Globus pallidus (tissue), 1 donor: ENCODE results near the gene WDR1.
A peak's percentile ranks its signal among the peaks of the same experiment; 100 is the strongest.

ENCODE experiments used
- DNase-seq: peaks from one replicate; pipeline ENCODE4 v3.0.0-alpha.2; 2015; ENCODE audit warnings: low spot score

The WDR1 gene

DNA sequence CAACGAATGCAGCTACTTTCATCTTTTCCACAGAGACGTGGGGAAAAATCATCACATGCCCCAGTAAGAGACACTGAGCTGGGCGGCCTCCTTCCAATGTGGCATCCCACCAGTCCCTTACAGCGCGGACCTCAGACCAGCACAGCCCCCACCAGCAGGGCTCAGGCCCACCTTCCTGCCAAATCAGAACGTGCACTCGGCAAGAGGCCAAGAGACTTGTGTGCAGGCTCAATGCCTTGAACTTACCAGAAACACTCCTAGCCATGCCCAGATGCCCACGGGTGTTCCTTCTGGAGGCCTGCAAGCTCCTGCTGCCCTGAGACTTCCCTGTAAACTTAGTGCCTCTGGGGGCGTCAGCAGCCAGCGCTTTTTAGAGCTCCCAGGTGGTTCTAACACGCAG lies 31.2 kb downstream of the WDR1 start:
- DNase-seq: no peak

DNA sequence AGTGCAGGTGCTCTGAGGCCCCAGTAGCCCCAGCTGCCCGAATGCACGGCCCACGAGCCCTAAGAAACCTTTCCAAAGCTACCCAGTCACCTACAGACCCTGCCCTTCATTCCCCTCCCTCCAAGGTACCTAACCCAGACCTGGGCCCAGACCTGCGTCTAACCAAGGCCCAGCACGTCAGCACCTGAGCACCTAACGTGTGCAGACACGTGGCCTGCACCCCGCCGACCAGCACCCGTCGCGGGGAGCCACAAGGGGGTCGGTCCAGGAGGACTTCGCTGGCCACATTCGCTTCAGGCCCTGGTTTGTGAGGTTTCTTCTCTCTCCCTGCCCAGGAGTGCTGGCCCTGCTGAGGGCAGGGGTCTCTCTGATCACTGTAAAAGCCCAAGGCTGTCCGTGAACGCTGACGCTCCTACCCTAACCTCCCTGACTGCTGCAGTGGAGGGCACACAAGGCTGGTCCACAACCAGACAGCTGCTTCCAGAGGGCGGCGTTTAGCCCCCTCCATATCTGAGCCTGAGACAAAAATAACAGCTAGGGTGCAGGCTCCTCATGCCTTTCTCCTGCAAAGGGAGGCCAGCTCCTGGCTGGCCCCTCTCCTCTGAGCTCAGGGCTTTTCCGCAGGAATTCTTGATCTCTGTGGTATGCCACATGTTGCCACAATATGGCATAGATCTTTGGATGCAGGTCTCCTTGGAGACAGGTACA lies 31.8 kb downstream of the WDR1 start:
- DNase-seq: no peak

DNA sequence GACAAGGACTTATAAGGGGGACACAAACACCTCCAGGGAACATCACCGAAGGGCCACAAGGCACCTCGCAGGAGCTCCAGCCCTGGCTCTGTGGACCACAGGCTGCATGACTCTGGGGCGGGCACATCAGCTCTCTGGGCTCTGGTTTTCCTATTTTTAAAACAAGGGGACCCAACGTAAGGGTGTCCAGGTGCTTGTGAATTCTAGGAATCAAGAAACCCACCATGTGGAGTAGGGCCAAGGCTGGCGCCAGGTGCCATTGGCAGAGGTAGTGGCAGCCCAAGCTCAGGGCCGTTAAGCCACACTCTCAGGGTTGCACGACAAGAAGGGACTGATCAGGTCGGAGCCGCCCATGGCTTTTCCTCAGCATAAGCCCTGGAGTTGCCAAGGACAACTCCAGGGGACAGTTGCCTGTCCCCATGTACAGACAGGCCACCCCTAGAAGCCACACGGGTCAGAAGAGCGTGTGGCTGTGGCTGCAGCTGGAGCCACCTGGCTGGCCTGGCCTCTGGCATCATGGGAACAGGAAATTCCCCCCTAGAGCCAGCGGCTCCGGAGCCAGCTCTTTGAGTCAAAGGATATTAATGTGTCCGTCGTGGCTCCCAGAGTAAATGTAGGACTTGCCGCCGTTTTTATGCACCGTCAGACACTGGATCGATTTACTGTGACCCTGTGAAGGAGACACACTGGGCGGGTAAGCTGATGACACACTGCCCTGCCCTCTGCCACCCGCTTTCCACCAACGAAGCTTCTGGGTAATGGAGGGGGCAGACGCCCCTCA lies 32.5 kb downstream of the WDR1 start:
- DNase-seq: no peak

DNA sequence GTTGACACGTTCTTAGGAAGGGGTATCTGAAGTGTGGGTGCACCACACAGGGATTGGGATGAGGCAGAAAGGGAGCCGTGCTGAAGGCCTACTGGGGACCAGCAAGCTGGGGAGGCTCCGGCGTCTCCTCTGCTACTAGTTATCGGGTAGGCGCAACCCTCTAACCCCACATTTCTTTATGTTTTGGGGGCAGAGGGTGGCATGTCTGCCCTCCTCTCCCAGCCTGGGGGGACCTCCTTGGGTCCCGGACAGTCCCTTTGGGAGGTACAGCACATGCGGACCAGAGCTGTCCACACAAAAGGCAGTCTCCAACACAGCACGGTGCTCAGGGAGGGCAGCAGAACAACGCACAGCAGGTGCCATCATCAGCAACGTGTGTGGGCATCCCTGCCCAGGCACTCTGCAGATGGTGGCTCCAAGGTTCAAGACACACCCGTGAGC lies 33.2 kb downstream of the WDR1 start:
- DNase-seq: no peak

DNA sequence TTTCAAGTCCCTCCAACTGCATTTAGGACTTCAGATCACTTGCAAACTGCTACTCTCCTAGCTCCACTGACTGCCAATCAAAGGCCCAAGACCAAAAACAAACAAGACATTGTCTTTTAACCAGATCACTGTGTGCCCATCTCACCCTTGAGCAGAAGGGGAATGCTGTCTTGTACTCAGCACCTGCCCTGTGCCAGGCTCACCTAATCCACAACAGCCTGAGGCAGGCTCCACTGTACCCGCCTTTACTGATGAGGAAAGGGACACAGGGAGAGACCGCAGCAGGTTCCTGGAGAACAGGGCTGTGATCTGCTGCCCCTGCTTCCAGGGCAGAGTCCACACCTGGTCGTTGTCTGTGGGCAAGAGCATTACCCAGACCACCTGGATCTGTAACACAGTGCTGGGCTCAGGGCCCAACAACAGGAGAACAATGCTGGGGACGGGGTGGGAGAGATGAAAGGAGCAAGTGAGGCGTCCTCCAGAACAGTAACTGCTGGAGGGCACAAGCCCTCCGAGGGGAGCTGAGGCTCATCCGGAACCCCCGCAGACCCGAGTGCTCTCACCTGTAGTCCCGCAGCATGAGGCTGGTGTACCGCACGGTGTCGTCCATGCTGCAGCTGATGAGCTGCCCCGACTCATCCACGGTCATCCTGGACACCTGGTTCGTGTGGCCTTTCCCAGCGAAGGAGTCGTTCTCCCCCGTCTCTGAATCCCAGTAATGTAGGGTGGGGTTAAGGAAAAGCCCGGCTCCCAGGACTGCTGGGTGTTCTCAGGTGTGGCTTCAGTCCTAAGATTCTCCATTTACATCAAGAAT lies 33.9 kb downstream of the WDR1 start:
- DNase-seq: peak; percentile 55

DNA sequence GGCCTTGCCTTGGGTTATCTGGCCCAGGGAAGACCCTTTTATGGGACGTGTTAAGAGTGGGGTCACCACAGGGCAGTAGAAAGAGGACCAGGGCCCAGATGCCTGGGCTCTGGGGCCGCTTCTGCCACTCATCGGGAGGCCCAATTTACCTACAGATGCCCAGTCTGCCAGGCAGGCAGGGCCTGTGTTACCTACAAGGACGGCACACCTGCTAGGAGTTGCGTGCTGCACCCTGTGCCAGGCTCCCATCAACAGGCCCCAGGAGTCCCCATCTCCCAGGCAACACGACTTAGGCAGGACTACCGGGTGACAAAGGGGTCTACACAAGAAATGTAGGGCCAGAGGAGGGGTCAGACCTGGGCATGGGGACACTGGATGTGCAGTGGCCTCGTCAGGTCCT lies 34.6 kb downstream of the WDR1 start:
- DNase-seq: no peak

DNA sequence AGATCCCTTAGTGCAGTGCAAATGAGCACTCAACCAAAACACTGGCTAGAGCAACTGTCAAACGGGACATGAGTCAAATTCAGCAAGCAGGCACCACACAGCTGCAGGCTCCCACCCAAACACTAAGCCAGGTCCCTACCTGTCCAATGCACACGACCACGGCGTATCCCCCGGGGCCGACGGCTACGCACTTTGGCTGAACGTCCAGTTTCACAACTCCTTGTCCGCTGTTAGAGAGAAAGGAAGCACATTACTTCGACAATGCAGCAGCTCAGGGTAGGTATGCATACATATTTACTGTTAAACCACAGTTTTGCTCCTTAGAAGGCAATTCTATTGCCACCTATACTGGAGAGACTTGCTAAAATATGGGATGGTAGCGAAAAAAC lies 35.4 kb downstream of the WDR1 start:
- DNase-seq: no peak

DNA sequence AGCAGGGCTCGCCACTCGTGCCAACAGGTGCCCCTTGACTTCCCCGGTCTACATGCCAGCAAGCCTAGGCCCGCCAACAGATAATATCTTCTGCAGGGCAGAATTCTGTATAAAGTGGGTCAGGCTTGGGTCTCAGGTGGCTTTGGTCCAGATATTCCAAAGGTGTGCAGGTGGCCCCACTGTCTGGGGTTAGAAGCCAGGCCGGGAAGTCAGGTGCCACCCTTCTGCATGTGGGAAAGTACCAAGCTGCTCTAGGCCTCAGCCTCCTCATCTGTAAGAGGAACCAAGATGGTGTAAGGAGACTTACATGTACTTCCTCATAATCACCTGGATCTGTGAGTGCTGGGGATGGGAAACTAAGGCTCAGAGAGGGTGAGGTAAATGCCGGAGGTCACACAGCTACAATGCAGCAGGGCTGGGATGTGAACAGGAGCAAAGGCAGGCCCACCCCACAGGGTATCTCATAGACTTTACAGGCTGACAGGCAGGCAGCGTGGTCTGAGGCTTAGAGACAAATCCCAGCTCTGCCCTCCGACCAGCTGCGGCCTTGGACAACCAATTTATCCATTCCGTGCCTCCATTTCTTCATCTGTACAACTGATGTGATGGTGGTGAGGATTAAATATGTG lies 35.9 kb downstream of the WDR1 start:
- no peak for DNase-seq

DNA sequence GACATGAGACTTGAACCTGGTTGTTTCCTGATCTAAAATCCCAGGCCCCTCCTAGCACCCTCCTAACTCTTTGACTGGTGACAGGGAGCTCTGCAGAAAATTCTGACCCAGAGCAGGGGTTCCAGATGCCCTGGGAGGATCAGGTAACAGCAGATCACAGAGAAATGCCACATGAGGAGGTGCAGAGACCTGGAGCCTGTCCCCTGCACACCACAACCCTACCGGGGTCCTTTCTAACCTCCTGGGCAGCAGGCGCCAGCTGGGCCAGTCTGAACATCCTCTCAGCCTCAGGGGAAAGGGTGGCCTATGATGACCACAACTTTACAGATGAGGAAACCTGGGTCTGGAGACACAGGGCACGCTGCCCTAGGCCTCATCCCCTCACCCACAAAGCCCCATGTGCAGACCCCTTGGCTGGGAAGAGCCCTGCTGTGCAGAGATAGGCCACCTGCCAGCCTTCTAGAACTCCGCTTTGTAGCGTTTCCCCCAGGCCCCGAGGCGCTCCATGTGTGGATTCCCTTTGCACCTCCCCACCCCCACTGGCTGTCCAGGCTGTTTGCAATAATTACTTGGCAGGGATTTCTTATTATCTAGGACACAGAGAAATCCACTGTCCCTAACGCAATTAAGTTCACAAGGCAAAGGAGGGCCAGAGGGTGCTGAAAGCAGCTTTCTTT lies 36.5 kb downstream of the WDR1 start:
- DNase-seq: no peak

DNA sequence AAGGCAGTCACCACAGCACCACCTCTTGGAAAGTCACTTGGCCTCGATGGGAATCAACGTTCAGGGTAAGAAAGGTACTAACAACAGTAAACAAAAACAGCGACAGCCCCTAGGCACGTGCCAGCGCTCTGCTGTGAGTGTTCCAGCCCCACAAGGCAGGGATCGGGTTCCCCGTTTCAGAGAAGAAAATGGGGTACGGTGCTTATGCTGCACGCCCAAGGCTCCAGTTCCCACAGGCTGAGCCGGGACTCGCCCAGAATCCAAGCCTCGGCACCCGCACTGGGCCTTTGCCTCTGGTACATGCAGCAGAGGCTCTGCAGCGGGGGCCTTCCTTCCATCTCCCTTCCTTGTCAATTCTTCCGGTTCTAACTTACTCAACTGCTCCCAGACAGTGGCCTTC lies 37.3 kb downstream of the WDR1 start:
- DNase-seq: no peak

DNA sequence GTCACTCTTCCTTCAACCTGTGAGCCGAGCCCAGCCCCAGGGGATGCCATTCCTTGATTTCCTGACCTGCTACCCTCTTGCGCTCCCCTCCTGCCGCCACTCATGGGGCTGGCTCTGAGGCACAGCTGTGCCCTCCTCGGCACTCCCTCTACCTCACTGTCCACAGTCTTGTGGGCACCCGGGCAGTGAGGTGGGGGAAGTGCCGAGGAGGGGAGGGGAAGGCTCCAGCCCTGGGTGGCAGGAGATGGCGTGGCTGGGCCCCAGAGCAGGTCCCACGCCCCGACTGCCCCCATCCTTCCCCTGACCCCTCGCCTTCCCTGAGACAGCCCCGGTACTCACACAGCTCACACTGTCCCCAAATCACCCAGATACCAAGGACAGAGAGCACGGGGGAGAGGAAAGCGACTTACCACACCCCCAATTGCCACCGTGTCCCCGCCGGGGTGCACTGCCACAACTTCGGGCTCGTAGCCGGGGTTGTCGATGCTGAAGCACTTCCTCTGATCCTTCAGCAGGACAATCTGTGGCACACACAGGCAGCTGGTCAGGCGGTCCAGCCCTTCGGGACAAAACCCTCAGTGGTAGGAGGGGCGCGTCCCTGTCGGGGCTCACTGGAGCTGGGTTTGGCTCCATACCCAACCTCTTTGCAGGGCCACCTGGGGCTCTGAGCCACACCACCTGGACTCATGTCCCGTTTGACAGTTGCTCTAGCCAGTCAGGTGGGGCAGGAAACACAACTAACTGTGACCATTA lies 37.9 kb downstream of the WDR1 start:
- DNase-seq: no peak

DNA sequence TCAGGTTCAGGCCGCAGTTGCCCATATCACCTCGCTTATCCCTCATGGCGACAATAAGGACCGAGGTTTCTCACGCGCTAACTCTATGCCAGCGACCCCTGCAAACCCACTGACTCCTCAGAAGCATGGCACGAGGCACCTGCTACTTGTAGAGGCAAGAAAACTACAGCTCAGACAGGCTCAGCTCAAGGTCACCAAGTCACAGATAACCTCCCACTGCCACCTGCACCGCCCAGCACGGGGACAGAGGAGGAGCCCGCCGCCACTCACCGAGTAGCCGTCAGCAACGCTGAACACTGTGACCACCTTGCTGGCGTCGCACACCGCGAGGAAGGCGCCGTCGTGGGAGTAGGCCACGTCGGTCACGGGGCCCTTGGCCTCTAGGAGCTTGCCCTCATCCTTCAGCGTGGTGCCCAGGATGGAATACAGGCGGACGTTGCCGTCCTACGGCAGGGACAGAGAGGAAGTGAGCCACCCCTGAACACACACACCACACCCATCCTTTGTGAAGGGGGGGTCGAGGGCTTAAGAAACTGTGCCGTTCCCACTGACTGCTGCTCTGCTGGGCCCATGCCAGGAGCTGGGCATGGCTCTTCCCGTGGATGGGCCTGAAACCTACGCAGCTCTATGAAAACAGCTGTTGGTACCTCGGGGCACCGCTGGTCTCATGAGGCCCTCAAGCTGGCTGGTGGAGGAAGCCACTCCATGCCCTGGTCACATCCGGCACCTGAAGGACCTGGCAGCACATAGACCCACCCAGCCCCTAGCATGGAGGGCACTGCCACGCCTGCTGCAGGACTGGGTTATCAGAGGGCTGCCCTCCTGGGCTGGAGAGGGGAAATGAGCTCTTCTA lies 38.9 kb downstream of the WDR1 start:
- DNase-seq: no peak

DNA sequence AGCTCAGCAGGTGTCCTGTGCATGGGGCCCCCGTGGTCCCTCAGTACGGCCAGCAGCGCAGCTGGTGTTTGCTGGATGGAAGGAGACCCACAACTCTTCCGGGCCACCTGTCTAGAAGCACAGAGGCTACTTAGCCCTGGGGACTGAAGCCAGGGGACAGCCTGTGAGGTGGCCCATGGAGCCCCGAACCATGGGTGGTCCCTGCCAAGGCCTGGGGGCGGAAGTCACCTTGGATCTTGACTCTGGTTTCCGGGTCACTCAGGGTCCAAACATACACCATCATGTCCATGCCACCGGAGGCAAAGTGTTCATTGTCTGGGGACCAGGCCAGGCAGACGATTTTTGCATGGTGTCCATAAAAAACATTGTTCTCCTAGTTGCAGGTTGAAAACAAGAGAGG lies 39.5 kb downstream of the WDR1 start:
- no peak for DNase-seq

DNA sequence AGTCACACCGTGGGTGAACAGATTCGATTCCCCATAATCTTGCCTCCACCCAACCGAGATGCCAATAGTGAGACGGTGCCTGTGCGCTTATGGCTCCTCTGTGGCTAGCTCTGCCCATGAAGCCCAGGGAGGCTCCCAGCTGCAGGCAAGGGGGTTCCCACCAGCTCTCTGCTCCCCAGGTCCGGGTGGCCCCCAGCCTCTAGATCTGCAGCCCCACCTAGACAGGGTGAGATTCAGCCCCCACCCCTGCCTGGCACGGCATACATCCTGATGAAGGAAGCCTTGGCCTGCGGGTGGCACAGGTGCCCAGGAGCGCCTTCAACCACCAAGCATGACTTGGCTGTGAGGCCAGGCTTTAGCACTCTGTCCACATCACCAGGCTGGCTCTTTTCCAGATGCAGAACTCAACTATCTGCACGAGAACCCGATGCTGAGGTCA lies 40.6 kb downstream of the WDR1 start:
- no peak for DNase-seq

DNA sequence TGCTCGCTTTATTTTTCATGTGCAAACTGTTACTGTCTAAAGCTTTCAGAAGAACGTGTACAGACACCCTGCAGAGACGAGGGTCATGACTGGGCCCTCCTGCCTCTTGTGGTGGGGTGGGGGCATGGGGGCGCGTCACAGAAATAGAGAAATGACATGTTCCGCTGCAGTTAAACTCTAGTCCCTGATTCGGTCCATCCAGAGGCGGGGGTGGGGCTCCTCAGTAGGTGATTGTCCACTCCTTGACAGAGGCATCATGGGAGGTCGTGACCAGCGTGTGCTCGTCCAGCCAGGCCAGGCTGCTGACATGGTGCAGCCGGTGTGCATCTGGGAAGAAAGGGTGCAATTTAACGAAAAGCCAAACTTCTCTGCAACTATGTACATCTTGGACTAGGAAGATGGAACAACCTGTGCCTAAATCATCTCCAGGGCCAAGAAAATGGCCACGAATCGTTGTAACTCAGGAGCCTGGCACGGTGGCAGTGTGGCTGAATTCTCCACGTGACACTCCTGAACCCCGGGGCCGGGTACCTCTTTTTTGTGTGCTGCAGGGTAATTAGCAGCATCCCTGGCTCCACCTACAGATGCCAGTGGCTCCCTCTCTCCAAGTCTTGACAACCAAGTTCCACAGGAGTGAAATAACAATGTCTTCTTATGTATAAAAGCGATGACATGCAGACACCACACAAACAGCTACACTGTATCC lies 41.3 kb downstream of the WDR1 start:
- DNase-seq: no peak

DNA sequence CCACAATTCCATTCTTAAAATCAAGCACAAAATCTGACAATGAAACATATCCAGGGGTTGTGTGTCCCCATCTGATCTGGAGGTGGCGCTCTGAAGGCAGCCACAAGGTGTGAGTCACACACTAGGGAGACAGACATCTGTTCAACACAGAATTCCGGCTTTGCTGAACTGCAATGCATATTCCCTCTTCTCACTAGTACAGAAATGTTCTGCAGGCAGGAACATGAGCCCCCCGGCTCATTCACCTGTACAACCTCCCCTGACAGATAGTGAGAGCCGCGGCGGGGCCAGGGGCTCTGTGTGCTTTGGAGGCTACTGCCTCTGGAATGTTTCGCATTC lies 41.9 kb downstream of the WDR1 start:
- DNase-seq: no peak

DNA sequence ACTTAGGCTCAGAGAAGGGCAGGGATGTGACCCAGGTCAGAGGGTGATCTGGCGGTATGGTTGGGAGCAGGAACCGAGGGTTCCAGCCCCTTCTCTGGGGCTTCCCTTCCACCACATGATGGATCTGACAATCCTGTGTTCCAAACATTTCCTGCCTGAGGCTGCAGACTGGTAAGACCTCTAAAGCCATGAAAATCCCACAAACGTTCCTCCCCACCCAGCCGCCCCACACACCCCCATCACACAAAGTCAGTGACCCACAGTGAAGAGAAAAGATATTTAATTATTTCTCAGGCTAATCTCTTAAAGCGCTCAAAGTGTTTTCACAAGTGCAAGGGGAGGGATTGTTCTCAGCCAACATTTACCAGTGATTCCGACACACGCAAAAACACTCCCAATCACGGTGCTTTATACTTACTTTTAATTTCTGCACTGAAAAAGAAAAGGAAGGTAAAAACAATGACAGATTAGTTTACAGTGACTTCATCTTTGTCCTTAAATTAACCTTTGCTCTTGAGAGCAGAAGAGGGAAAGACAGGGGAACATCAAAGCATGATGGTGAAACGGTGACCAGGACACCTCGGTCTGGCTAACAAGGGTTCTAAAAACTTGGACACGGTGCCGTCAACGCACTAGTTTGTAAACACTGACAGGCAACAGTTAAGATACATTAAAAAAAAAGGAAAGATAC lies 42.4 kb downstream of the WDR1 start:
- DNase-seq: no peak

DNA sequence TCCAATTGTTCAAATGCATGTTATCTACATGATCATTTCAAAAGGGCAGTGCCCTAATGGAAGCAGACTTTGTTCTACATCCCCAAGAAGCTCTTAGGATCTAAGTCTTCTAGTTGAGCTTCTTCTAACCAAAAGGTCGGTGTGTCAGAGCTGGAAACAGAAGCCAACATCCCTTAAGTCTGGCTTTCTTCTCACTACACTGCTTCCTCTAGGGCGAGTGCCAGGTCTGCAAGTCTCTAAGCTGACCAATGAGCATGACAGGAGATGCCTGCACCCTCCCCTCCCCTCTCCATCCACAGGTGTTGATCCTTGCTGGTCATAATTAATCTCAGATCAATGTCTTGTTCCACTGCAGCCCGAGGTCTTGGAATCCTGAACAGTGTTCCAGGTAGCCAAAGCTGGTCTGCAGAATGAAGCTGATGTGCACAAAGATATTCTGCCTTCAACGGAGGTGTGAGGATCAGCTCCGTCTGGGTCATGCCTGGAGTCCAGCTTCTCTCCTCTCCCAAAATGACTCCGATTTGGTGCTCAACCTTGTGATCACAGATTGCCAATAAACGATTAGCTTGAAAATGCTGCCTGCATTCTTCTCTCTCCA lies 44.1 kb downstream of the WDR1 start:
- DNase-seq: no peak
